Glomerular visceral epithelial cell (primary cell): ENCODE data around the gene ACSF3.

Experiments used
- DNase-seq: peaks from one replicate; pipeline ENCODE4 v3.0.0-alpha.2; 2016; ENCODE audit errors: extremely low spot score

ACSF3 gene

DNA sequence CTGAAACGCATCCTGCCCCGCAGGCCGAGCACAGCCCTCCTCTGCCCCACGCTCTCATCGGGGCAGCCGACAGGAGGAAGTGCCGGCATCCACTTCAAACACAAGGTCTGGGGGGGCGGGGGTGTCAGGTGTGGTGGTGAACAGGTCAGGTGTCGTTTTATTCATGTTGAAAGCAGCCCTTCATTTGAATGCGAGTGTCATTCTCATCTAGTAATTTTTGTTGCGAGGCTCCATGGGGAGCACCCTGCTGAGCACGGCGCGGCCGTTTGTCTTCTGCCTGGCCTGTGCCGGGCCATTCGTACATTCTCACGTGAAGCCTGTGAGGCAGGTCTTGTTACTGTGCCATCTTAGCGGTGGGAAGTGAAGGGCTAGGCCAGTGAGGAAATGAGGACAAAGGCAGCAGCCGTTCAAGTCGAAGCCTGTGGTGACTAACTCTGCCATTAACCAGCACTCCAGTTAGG is 1.9 kb downstream of the ACSF3 start:
- DNase-seq, result no peak

GRCh38 chr16:89096042-89096717 is 2.5 kb downstream of the ACSF3 start:
- DNase-seq, result no peak

DNA sequence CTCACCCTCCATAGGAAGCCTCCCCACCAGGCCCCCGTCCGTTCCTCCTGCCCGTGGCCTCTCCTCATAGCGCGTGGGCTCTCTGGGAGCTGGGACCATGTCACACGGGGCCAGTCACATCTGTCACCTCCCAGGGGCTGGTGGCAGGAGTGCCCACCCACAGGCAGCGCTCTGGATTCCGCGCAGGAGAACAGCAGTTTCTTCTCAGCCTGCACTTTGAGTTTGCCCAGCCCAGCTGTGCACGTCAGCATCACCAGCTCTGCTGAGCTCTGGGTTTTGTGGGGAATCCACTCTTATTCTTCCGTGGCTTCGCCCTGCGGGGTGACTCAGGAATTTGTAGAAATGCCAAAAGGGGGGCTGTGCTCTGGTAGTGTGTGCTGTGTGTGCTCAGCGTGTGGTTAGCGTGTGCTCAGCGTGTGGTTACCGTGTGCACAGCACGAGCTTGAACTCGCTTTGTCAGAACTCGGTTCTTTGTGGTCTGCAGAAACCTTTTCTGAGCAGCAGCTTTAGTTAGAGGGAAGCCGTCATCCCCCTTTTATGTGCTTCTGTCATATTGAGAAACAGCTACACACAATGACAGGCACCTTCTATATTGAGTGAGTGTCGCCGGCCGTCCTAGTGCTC is 3.2 kb downstream of the ACSF3 start:
- no peak for DNase-seq

DNA sequence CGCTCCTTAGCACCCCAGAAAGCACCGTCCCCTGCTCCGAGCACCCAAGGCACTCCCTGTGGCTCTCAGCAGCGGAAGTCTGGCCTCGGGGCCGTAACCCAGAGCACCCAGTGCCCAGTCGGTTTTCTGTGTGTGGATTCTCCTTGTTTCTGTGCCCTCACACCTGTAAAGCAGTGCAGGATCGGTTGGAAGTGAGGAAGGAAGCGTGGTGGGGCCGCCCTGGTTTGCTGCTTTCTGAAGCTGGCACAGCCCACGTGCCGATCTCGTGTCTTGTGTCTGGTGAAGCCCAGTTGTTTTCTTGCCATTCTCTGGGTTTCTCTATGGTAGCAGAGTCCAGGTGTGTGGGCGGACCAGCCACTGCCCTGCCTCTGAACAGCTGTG is 3.7 kb downstream of the ACSF3 start:
- DNase-seq, result no peak

- DNase-seq, result no peak
These were observed 5.2 kb downstream of the ACSF3 start for GRCh38 chr16:89098767-89099430.

DNA sequence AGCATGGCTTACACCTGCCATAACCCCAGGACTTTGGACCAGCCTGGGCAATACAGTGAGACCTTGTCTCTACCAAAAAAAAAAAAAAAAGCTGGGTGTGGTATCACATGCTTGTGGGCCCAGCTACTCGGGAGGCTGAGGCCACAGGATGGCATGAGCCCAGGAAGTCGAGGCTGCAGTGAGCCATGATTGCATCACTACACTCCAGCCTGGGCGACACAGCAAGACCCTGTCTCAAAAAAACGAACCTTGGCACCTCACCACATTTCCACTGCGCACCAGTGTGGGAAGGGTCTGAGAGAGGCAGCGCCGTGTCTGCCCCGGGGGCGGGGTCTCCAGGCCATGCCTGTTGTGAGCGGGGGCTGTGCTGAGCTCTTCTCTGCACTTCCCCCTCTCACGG is 6.3 kb downstream of the ACSF3 start:
- no peak for DNase-seq

DNA sequence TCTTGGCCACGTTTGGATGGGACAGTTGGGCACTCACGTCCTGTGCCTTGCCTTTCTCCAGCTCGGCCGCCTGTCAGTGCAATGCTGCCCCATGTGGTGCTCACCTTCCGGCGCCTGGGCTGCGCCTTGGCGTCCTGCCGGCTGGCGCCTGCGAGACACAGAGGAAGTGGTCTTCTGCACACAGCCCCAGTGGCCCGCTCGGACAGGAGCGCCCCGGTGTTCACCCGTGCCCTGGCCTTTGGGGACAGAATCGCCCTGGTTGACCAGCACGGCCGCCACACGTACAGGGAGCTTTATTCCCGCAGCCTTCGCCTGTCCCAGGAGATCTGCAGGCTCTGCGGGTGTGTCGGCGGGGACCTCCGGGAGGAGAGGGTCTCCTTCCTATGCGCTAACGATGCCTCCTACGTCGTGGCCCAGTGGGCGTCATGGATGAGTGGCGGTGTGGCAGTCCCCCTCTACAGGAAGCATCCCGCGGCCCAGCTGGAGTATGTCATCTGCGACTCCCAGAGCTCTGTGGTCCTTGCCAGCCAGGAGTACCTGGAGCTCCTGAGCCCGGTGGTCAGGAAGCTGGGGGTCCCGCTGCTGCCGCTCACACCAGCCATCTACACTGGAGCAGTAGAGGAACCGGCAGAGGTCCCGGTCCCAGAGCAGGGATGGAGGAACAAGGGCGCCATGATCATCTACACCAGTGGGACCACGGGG is 7.1 kb downstream of the ACSF3 start:
- DNase-seq, result no peak

- DNase-seq, result no peak
These were observed 7.8 kb downstream of the ACSF3 start for GRCh38 chr16:89101303-89102040.

GRCh38 chr16:89102041-89102471 is 8.4 kb downstream of the ACSF3 start:
- no peak for DNase-seq

- DNase-seq, result no peak
These were observed 8.9 kb downstream of the ACSF3 start for GRCh38 chr16:89102481-89103073.

DNA sequence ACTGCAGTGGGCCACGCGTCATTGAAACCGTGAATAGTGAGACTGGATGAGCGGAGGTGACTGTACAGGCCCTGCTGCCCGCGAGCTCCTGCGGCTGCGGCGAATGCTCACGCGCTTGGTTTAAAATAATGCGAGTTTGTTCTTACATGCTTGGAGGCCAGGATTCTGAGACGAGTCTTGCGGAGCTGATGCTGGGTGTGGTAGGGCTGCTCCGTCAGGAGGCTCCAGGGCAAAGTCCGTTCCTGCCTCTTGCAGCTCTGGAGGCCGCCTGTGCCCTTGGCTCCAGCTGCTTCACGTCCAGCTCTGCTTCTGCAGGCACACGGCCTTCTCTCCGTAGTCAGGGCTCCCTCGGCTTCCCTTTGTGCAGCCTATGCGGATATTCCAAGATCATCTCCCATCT is 9.5 kb downstream of the ACSF3 start:
- DNase-seq, result no peak

DNA sequence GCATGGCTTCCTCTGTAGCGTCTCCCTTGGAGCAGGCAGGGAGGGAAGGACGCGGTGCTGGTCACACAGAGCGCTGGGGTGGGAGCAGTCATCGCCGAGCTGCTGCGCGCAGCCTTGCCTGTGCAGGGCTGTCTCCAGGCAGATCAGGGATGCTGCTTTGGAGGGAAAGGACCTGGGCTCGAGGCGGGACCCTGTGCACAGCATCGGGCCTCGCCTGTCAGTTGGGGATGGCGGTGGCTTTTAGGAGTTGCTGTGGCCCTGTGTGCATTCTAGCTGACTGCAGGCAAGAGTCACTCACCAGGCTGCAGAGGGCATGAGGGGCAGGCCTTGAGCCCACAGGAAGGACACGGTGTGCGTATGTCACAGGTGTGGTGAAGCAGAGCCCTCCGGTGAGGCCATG is 10.1 kb downstream of the ACSF3 start:
- no peak for DNase-seq

DNA sequence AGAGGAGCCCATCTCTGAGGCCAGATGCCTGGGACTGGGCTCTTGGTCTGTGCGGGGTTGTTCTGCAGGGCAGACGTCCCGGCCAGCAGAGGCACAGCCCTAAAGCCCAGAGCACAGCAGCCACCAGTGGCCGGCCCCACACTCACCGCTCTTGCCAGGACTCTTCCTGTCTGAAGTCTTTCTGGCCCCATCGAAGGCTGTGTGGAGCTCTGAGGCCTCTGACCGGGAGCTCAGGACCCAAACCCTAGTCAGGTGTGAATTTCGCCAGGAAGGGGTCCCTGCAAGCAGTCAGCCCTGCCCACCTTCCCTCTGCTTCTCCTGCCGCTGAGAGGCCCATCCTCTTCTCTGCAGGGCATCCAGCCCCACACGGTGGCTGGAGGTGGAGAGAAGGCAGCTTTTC is 10.7 kb downstream of the ACSF3 start:
- DNase-seq, result no peak

GRCh38 chr16:89104930-89105571 is 11.4 kb downstream of the ACSF3 start:
- no peak for DNase-seq

DNA sequence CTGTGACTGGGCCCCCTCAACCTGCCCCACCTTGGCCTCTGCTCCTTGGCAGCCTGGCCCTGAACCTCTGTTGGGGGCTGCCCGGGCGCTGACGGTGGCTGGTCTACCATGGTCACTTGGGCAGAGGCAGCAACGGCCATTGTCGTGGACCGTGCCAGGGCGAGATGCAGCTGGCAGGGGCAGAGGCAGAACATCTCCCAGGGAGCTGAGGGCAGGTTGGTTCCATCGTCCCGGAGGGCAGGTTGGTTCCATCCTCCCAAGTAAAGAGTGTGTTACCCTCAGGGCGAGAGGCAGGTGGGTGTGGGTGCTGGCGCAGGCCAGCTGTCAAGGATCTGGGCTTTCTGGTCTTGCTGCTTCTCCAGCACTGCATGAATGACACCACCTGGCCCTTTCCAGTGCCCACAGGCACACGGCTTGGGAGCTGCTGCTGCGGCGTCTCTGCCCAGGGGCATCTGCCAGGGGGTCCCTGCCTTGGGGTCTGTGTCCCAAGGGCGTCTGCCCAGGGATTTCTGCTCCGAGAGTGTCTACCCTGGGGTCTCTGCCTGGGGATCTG is 12.0 kb downstream of the ACSF3 start:
- DNase-seq, result no peak

DNA sequence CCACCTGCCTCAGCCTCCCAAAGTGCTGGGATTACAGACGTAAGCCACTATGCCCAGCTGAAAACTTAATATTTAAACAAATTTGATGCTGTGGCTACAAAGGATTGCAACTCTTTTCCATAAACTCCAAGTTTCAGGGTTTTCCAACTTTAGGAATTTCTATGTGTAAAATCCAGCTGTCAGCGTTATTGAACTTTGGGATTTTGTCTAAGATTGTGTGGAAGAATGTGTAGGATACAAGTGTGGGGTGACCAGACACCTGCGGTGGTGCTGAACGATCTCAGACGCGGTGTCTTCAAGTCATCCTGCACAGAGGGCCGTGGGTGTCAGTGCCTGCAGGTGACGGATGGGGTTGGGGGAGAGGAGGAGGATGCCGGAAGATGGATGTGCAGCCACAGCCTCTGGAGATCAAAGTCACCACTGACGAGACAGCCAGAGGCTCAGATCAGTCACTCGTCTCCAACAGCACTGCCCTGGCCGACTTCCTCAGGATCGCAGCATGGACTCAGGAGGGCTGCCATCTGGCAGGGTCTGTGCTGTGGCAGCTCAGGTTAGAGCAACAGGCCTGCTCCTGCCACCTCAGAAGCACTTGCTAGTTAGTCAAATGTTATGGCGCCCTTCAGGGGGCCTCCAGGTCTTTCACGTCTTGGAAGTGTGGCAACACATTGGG is 13.0 kb downstream of the ACSF3 start:
- no peak for DNase-seq

- no peak for DNase-seq
These were observed 13.5 kb downstream of the ACSF3 start for GRCh38 chr16:89107203-89107582.

- DNase-seq, result no peak
These were observed 14.8 kb downstream of the ACSF3 start for GRCh38 chr16:89108416-89108815.

DNA sequence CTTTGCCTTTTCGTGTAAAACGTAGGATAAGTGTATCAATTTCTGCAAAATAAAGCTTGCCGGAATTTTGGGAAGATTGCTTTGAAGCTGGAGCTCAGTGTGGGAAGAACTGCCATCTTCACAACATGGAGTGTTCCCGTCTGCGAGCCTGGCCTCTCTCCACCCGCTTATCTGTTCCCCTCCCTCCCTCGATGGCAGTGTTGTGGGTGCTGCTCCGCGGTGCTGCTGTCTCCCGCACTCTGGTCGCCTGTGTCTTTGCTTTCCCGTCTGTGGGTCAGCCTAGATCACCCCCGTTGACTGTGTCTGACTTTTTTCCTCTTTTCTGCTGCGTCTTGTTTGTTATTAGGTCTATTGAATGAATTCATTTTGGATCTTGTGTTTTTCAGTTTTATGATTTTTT is 17.0 kb downstream of the ACSF3 start:
- no peak for DNase-seq

- no peak for DNase-seq
These were observed 17.6 kb downstream of the ACSF3 start for GRCh38 chr16:89111263-89111662.
